GM19324 (cell line): ENCODE measurements around the gene PRKAG2.

ENCODE experiments used
- ATAC-seq: cut with Tn5 transposase; IDR thresholded peaks from one replicate; pipeline ENCODE4 v1.9.1; 2021; ENCODE audit warnings: mild to moderate bottlenecking, moderate library complexity; ENCODE audit not compliant: unreplicated experiment, low FRiP score

The PRKAG2 gene

GRCh38 chr7:151690606-151691005, 186.3 kb downstream of the PRKAG2 start:
- no peak for ATAC-seq

- no peak for ATAC-seq
Measured at GRCh38 chr7:151689196-151689971, 187.5 kb downstream of the PRKAG2 start.

- no peak for ATAC-seq
Measured at GRCh38 chr7:151688236-151688780, 188.6 kb downstream of the PRKAG2 start.

- ATAC-seq, result no peak
Measured at GRCh38 chr7:151687523-151688235, 189.2 kb downstream of the PRKAG2 start.

GRCh38 chr7:151686826-151687225, 190.1 kb downstream of the PRKAG2 start:
- no peak for ATAC-seq

GRCh38 chr7:151686016-151686766, 190.7 kb downstream of the PRKAG2 start:
- no peak for ATAC-seq

- no peak for ATAC-seq
Measured at GRCh38 chr7:151684408-151685175, 192.3 kb downstream of the PRKAG2 start.

GRCh38 chr7:151683615-151684407, 193.1 kb downstream of the PRKAG2 start:
- no peak for ATAC-seq

GRCh38 chr7:151682831-151683614, 193.9 kb downstream of the PRKAG2 start:
- ATAC-seq, result no peak

GRCh38 chr7:151681726-151682125, 195.2 kb downstream of the PRKAG2 start:
- ATAC-seq, result no peak

- ATAC-seq, result no peak
Measured at GRCh38 chr7:151680810-151681209, 196.1 kb downstream of the PRKAG2 start.

- no peak for ATAC-seq
Measured at GRCh38 chr7:151679881-151680612, 196.9 kb downstream of the PRKAG2 start.

GRCh38 chr7:151679071-151679708, 197.7 kb downstream of the PRKAG2 start:
- ATAC-seq, result no peak

GRCh38 chr7:151678227-151678604, 198.7 kb downstream of the PRKAG2 start:
- no peak for ATAC-seq

- ATAC-seq, result no peak
Measured at GRCh38 chr7:151677581-151678226, 199.2 kb downstream of the PRKAG2 start.

GRCh38 chr7:151676759-151677158, 200.2 kb downstream of the PRKAG2 start:
- ATAC-seq, result no peak
